Endothelial cell of umbilical vein (primary cell): ENCODE results near the gene ARHGAP15. TPM values are rescaled to one million over a fixed set of nuclear protein-coding genes. Genes with fewer than 3 reads are reported as not detected.

Experiments
- BruUV-seq: library from RNA; stranded (reverse); fragments of 400-500 nt; replicated peaks from 2 replicates; lab custom pipeline; 2021; lab: Mats Ljungman, UMichigan
- CTCF ChIA-PET: fragments of 300-600, 350-600 bp; sonication (Branson Sonifier 250); formaldehyde crosslinking; loops from one replicate; lab custom pipeline; 2021; ENCODE audit warnings: antibody characterized with exemption, inconsistent platforms; lab: Charles Lee
- POLR2A ChIA-PET: fragments of 300-600, 350-600 bp; sonication (Branson Sonifier 250); formaldehyde crosslinking; loops from one replicate; lab custom pipeline; 2021; ENCODE audit warnings: antibody characterized with exemption, inconsistent platforms; lab: Charles Lee
- DNase-seq: peaks from one replicate; pipeline ENCODE4 v3.0.0-alpha.2; 2011; ENCODE audit warnings: low read depth, low spot score
- FAIRE-seq: peaks from 2 replicates; lab custom pipeline; 2011; peaks lifted over from hg19 to GRCh38; lab: Jason Lieb, UNC
- H2AFZ ChIP-seq: 2 replicates; pipeline ENCODE4 v1.6.0; 2012; ENCODE audit warnings: low read depth, low read length, control low read depth, inconsistent platforms
- H3K27ac ChIP-seq: 2 replicates; pipeline ENCODE4 v1.5.1; 2011; ENCODE audit warnings: low read depth, mild to moderate bottlenecking, control low read depth, low read length, moderate library complexity; ENCODE audit not compliant: insufficient read depth
- H3K27me3 ChIP-seq, 2 experiments: 2 replicates each; pipeline versions ENCODE4 v1.6.0 to v1.6.1; 2011; ENCODE audit warnings: low read length in 2 of 2, mixed read lengths in 1 of 2; ENCODE audit not compliant: control insufficient read depth in 2 of 2, insufficient read depth in 2 of 2
- H3K36me3 ChIP-seq, 2 experiments: 2 replicates in 1 of 2; 3 replicates in 1 of 2; pipeline ENCODE4 v1.5.1; 2011; ENCODE audit warnings: low read length in 2 of 2, mild to moderate bottlenecking in 1 of 2, moderate library complexity in 1 of 2; ENCODE audit not compliant: control insufficient read depth in 2 of 2, insufficient read depth in 2 of 2; ENCODE audit errors: extremely low read depth in 1 of 2
- H3K4me1 ChIP-seq: 3 replicates; pipeline ENCODE4 v1.5.1; 2011; ENCODE audit warnings: mild to moderate bottlenecking, low read length; ENCODE audit not compliant: control insufficient read depth, insufficient read depth; ENCODE audit errors: extremely low read depth
- H3K4me2 ChIP-seq: 2 replicates; pipeline ENCODE4 v1.6.1; 2011; ENCODE audit warnings: low read length, control low read depth, mixed read lengths; ENCODE audit not compliant: insufficient read depth
- H3K4me3 ChIP-seq, 3 experiments: fragments of 200-600 bp in 1 of 3; sonication (generic), shearing (Covaris generic) in 1 of 3; replicated peaks in 1 of 3; 2 replicates each; pipeline ENCODE4 v1.5.1; 2011 to 2016; ENCODE audit warnings: control low read depth in 3 of 3, low read length in 3 of 3, mild to moderate bottlenecking in 2 of 3, inconsistent platforms in 1 of 3, low read depth in 1 of 3, moderate library complexity in 1 of 3; ENCODE audit not compliant: insufficient read depth in 1 of 3
- H3K79me2 ChIP-seq: 2 replicates; pipeline ENCODE4 v1.6.0; 2012; ENCODE audit warnings: low read length, inconsistent platforms; ENCODE audit not compliant: control insufficient read depth, insufficient read depth
- H3K9ac ChIP-seq: replicated peaks from 2 replicates; pipeline ENCODE3; 2011; ENCODE audit warnings: low read length, control low read depth; ENCODE audit not compliant: insufficient read depth; ENCODE audit errors: extremely low read depth
- H3K9me1 ChIP-seq: replicated peaks from 3 replicates; pipeline ENCODE4 v1.6.0; 2011; ENCODE audit warnings: mild to moderate bottlenecking, low read length; ENCODE audit not compliant: control insufficient read depth, insufficient read depth; ENCODE audit errors: extremely low read depth
- H3K9me3 ChIP-seq: replicated peaks from 2 replicates; pipeline ENCODE4 v1.5.1; 2012; ENCODE audit warnings: low read length, inconsistent platforms; ENCODE audit not compliant: control insufficient read depth, insufficient read depth
- H4K20me1 ChIP-seq: replicated peaks from 2 replicates; pipeline ENCODE3; 2011; ENCODE audit warnings: mild to moderate bottlenecking, low read length; ENCODE audit not compliant: control insufficient read depth, insufficient read depth; ENCODE audit errors: extremely low read depth
- EZH2 ChIP-seq: IDR thresholded peaks from 2 replicates; pipeline ENCODE4 v1.6.1; 2012; ENCODE audit warnings: borderline replicate concordance, low read depth, mild to moderate bottlenecking, moderate library complexity, low read length, inconsistent platforms; ENCODE audit not compliant: severe bottlenecking
- FOS ChIP-seq: IDR thresholded peaks from 2 replicates; pipeline ENCODE4 v1.6.1; 2011; ENCODE audit warnings: mild to moderate bottlenecking, low read length, moderate library complexity, borderline replicate concordance; ENCODE audit not compliant: insufficient read depth
- GATA2 ChIP-seq: IDR thresholded peaks from 2 replicates; pipeline ENCODE4 v1.7.0; 2011; ENCODE audit warnings: low read depth, mild to moderate bottlenecking, moderate library complexity, mixed read lengths, low read length; ENCODE audit not compliant: insufficient read length, insufficient read depth
- MAX ChIP-seq: IDR thresholded peaks from 2 replicates; pipeline ENCODE4 v1.6.1; 2011; ENCODE audit not compliant: insufficient read depth, insufficient read length
- MYC ChIP-seq: IDR thresholded peaks from one replicate; pipeline ENCODE4 v1.6.1; 2011; ENCODE audit warnings: mild to moderate bottlenecking, low read depth, low read length
- POLR2A ChIP-seq: IDR thresholded peaks from 2 replicates; pipeline ENCODE4 v1.6.1; 2012; ENCODE audit warnings: low read depth, mild to moderate bottlenecking, control low read depth, low read length
- dilution Hi-C: fragments of 300-500 bp; cut with MboI; formaldehyde crosslinking; loops from one replicate; pipeline ENCODE4 v1.15.0; 2019; ENCODE audit warnings: low sequenced_read_pairs; ENCODE audit not compliant: extremely low pct_ligation_motif_present
- intact Hi-C: fragments of 100-400 bp; cut with micrococcal nuclease; formaldehyde crosslinking; loops from one replicate; pipeline ENCODE4 v1.10.0; 2022
- polyA plus RNA-seq, 4 experiments: library from polyadenylated mRNA; depleted of rRNA in 3 of 4; stranded (reverse) in 3 of 4; unstranded in 1 of 4; fragments of >200 nt; gene quantifications; 2 replicates each; pipeline versions ENCODE4 v1.2.1 to v1.2.3, GENCODE V29; 2011 to 2012; ENCODE audit warnings: missing spikeins in 1 of 4
- total RNA-seq: library from RNA; stranded (reverse); gene quantifications from 2 replicates; pipeline ENCODE4 v1.2.3, GENCODE V29; 2021

Gene ARHGAP15
- total and polyA plus RNA-seq, 2 donors (not counting 3 experiments of a cell fraction or from before 2014, with no cell fraction given) = not detected

GRCh38 chr2:143263066-143263625 is 133.9 kb downstream of the ARHGAP15 start:
- H4K20me1 ChIP-seq = no peaks in the 10 kb centered on the region
- CTCF ChIA-PET = interaction anchor here (1.9 kb wide), 1 partner anchor 229 kb away, joined by 8 read pairs; no protein-coding TSS in a partner anchor
- no peak overlapping the region for H3K4me2 ChIP-seq
- POLR2A ChIA-PET = no interaction called here
- no peak overlapping the region for H2AFZ ChIP-seq
- H3K36me3 ChIP-seq = no peaks in the 10 kb centered on the region
- H3K9me1 ChIP-seq = no peaks in the 10 kb centered on the region
- no peak overlapping the region for H3K27ac ChIP-seq
- TF ChIP-seq FOS (no peak), GATA2 (no peak), EZH2 (no peak), MAX (no peak)
- no peaks in the 10 kb centered on the region for H3K79me2 ChIP-seq
- H3K9ac ChIP-seq = no peak overlapping the region
- peaks cover 12% of the 10 kb centered on the region for H3K4me1 ChIP-seq
- H3K9me3 ChIP-seq = no peaks in the 10 kb centered on the region
- no TSS peak for BruUV-seq
- no peaks in the 10 kb centered on the region for H3K27me3 ChIP-seq
- DNase-seq (no peak), FAIRE-seq (no peak)
- dilution Hi-C loops (no loop called here), intact Hi-C loops (no loop called here)
- H3K4me3 ChIP-seq = no peak overlapping the region

GRCh38 chr2:143264851-143265250 is 135.6 kb downstream of the ARHGAP15 start:
- Histone ChIP-seq H3K4me1 (no peaks in the 10 kb centered on the region), H4K20me1 (no peaks in the 10 kb centered on the region), H3K27me3 (no peaks in the 10 kb centered on the region), H2AFZ (no peak overlapping the region), H3K9me1 (no peaks in the 10 kb centered on the region), H3K9ac (no peak overlapping the region), H3K4me3 (no peak overlapping the region), H3K27ac (no peak overlapping the region), H3K36me3 (no peaks in the 10 kb centered on the region), H3K4me2 (no peak overlapping the region), H3K9me3 (no peaks in the 10 kb centered on the region), H3K79me2 (no peaks in the 10 kb centered on the region)
- no TSS peak for BruUV-seq
- dilution Hi-C loops (no loop called here), intact Hi-C loops (no loop called here)
- DNase-seq (no peak), FAIRE-seq (no peak)
- ChIA-PET CTCF (interaction anchor here (1.1 to 1.9 kb wide), 3 partner anchors 12 to 230 kb away, joined by 3 to 8 read pairs (median 3); no protein-coding TSS in a partner anchor), POLR2A (no interaction called here)
- TF ChIP-seq POLR2A (no peak), GATA2 (no peak), MYC (no peak)
